Activated CD4-positive, alpha-beta T cell treated with anti-CD3 and anti-CD28 coated beads, Interleukin-2, amount 50 U/mL, for 24 hours (primary cell): ENCODE results near the gene NXPH3.

Experiments used
- DNase-seq, 2 donors: peaks; one replicate each; pipeline ENCODE4 v3.0.0-alpha.2; 2020; ENCODE audit warnings: low read depth in 1 of 2, low spot score in 1 of 2

NXPH3 gene

DNA sequence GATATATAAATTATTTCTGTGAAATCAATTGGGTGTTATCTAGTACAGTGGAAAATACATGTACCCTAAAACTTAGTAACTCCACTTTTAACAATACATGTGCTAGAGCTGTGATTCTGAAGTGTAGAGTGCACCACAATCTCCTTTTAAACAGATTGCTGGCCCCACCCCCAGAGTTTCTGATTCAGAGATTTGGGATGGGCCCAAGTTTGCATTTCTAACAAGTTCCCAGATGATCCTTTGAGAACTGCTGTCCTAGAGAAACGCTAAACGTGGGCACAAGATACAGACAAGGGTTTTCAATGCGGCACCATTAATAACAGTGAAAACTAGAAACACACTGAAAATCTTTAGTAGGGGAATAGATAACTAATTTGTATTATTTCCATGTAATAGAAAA lies 49.2 kb downstream of the NXPH3 start:
- DNase-seq, result no peak

DNA sequence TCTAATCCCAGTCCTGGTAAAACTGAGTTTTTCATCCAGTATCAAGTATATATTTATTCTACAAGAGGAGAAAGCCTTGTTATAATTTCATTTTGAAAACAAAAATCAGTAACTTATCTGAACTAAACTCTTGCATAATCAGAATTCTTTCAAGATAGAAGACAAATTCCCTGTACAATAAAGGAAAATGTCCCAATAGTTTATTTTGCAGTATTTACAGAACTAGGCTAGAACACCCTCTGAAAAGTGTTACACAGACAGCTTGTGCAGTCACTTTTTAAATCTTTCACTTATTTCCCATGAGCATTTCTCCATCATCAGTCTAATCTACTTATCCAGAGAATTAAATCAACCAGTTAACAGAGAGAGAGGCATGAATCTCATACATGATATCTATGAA lies 53.8 kb downstream of the NXPH3 start:
- no peak for DNase-seq

- DNase-seq, result no peak
Observed at GRCh38 chr17:49630113-49630900, 54.6 kb downstream of the NXPH3 start.

DNA sequence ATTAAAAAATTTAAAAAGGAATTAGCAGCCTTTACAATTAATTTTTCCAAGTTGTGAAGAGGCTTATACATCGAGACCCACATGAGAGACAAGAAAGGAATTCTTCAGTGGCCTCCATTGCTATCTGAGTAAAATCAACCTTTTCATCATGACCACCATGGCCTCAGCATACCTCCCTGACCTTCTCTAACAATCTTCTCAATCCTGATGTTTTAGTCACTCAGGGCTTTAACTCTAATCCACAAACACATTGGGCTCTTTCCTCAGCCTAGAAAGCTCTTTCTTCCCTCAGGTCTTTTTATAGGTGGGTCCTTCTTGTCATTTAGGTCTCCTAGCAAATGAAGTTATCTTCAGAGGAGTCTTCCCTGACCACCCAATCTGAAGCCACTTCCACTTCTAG lies 55.8 kb downstream of the NXPH3 start:
- DNase-seq, result no peak
